ENCODE measurements around the gene GOLM1. TPM values are rescaled to one million over a fixed set of nuclear protein-coding genes. Genes with fewer than 3 reads are reported as not detected.

GOLM1 gene
- total RNA-seq, 1 donor from 2014 or later = 55.0 TPM

DNA sequence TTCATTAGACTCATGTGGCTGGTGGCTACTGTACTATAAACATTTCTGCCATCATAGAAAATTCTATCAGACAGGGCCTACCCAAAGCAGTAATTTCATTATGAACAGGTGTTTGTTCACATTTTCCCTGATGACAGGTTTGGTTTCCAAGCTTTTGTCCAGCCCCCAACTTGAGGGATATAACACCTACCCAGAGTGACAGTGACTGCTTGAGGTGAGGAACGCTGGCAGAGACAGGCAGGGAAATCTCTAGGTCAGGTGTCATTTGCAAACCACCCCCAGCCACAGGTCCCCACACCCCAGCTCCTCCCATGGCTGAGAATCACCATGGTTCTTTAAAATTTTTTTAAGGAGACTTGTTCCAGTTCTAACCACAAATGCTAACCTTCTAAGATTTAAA is 25.5 kb downstream of the GOLM1 start:
- Mint-ChIP-seq H3K27me3 (ENCODE audit: low read depth) (no peaks in the 10 kb centered on the region), H3K9me3 (ENCODE audit: low read depth) (no peaks in the 10 kb centered on the region), H3K4me1 (ENCODE audit: low read depth) (peaks cover 36% of the 10 kb centered on the region), H3K27ac (ENCODE audit: unreplicated experiment) (no peak overlapping the region), H3K36me3 (ENCODE audit: low read depth) (peaks cover 12% of the 10 kb centered on the region), H3K4me3 (ENCODE audit: unreplicated experiment) (no peak overlapping the region)
- no peak for DNase-seq (ENCODE audit: low spot score)
- TF ChIP-seq, protein P1, sequence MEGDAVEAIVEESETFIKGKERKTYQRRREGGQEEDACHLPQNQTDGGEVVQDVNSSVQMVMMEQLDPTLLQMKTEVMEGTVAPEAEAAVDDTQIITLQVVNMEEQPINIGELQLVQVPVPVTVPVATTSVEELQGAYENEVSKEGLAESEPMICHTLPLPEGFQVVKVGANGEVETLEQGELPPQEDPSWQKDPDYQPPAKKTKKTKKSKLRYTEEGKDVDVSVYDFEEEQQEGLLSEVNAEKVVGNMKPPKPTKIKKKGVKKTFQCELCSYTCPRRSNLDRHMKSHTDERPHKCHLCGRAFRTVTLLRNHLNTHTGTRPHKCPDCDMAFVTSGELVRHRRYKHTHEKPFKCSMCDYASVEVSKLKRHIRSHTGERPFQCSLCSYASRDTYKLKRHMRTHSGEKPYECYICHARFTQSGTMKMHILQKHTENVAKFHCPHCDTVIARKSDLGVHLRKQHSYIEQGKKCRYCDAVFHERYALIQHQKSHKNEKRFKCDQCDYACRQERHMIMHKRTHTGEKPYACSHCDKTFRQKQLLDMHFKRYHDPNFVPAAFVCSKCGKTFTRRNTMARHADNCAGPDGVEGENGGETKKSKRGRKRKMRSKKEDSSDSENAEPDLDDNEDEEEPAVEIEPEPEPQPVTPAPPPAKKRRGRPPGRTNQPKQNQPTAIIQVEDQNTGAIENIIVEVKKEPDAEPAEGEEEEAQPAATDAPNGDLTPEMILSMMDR (IDR thresholded peaks at IDR 0.05) = no peak

DNA sequence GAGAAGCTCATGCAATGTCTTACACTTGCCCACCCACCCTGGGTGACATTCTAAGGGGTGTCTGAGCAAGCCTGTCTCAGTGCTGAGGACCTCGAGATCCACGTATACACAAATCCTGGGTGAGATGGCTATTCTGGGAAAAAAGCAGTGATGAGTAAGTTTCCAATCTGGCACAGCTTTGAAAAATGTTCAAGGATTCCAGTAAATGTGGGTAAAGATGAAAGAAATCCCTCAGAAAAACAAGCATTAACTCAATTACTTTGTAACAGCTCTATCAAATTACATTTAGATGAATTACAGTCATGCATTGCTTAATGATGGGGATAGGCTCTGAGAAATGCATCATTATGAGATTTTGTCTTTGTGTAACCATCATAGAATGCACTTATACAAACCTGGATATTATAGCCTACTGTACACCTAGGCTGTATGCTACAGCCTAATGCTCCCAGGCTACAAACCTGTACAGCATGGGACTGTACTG is 26.9 kb downstream of the GOLM1 start:
- Mint-ChIP-seq H3K36me3 (ENCODE audit: low read depth) (peaks cover 6% of the 10 kb centered on the region), H3K4me3 (ENCODE audit: unreplicated experiment) (no peak overlapping the region), H3K27ac (ENCODE audit: unreplicated experiment) (peak overlapping the region; percentile 83), H3K9me3 (ENCODE audit: low read depth) (no peaks in the 10 kb centered on the region), H3K27me3 (ENCODE audit: low read depth) (no peaks in the 10 kb centered on the region), H3K4me1 (ENCODE audit: low read depth) (peaks cover 36% of the 10 kb centered on the region)
- TF ChIP-seq, protein P1 (IDR thresholded peaks at IDR 0.05) = no peak
- DNase-seq (ENCODE audit: low spot score) = no peak

DNA sequence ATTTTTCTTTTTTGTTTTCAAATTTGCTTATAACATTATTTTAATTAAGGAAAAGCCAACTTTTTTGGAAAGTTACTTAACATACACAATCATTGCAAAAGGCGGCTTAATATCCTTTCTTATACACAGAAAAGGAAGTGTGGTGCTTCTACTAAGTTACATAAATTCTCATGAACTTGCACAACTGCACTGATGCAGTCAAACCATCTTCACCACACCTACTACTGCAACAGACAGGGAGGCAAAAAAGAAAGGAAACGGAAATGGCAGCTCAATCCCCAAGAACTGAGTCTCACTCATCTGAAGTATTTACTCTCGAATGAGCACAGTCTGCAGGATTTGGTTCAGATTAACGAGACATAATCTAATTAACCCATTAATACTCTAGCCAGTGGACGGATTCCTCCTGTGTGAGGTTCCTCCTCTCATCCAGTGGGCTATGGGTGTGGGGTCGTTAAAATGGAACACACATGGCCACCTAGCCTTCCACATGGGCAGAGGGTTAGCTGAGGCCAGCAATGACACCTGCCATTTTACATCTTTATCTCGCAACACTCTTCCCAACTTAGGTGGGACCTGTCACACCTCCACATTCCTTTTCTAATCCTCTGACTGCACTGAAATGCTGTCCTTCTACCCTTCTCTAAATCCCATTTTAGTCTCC is 30.0 kb downstream of the GOLM1 start:
- TF ChIP-seq, protein P1 (IDR thresholded peaks at IDR 0.05) = no peak
- Mint-ChIP-seq H3K27me3 (ENCODE audit: low read depth) (no peaks in the 10 kb centered on the region), H3K27ac (ENCODE audit: unreplicated experiment) (no peak overlapping the region), H3K4me3 (ENCODE audit: unreplicated experiment) (no peak overlapping the region), H3K4me1 (ENCODE audit: low read depth) (peaks cover 22% of the 10 kb centered on the region), H3K9me3 (ENCODE audit: low read depth) (no peaks in the 10 kb centered on the region), H3K36me3 (ENCODE audit: low read depth) (peaks cover 2% of the 10 kb centered on the region)
- no peak for DNase-seq (ENCODE audit: low spot score)

DNA sequence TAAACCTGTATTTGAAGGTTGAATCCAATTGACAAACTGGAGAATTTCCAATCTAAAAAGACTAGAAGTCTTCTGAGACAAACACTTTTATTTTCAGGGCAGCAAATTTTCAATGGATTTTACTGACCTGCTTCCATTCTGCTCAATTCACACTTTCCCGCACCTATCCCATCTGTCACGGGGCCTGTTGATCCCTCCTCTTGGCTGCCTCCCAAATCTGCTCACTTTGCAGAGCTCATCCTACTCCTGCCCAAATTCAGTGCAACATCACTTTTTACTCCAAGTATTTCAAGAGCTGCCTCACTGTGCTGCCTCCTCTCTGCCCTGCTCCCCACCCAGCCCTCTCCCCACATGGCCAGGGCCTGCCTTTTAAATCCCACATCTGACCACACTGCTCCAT is 35.1 kb downstream of the GOLM1 start:
- Mint-ChIP-seq H3K4me3 (ENCODE audit: unreplicated experiment) (no peak overlapping the region), H3K27me3 (ENCODE audit: low read depth) (no peaks in the 10 kb centered on the region), H3K4me1 (ENCODE audit: low read depth) (peaks cover 4% of the 10 kb centered on the region), H3K27ac (ENCODE audit: unreplicated experiment) (no peak overlapping the region), H3K36me3 (ENCODE audit: low read depth) (peaks cover 2% of the 10 kb centered on the region), H3K9me3 (ENCODE audit: low read depth) (no peaks in the 10 kb centered on the region)
- TF ChIP-seq, protein P1 (IDR thresholded peaks at IDR 0.05) = no peak
- DNase-seq (ENCODE audit: low spot score) = no peak

DNA sequence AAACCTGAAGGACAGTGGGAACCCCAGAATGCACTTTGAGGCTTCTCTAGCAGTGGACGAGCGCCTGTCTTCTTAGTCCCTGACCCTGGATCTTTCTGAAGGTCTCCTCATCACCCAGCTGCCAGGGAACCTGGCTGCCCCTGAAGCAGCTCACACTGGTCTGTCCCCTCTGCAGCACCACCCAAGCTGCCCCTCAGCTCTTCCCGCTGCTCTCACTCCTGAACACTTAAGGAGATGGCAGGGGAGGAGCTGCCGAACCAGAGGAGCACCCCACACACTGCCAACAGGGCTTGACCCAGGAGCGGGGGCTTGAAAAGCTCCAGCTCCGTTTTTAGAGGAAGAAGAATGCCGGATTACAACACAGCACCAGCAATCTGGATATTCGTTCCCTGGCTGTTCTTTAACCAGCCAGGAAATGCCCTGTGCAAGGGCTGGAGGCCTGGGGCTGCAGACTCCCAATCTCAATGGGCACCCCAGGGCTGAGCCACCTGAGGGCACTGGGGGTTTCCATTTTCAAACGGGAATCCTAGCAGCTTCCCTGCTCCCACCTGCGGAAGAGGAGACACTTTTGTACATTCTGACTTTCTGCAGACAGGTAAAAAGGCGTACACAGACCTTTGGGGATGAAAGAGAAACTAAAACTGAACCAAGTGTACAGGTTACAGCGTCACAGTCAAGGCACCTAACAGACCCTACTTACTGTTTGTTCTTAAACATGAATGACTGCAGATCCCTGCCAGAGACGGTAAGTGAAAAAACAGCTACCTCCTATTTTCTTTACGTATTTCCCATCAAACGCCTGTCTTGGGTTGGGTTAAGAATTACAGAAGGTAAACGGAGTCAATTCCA is 36.3 kb downstream of the GOLM1 start:
- DNase-seq (ENCODE audit: low spot score) = no peak
- Mint-ChIP-seq H3K9me3 (ENCODE audit: low read depth) (no peaks in the 10 kb centered on the region), H3K4me3 (ENCODE audit: unreplicated experiment) (no peak overlapping the region), H3K27me3 (ENCODE audit: low read depth) (no peaks in the 10 kb centered on the region), H3K27ac (ENCODE audit: unreplicated experiment) (no peak overlapping the region), H3K4me1 (ENCODE audit: low read depth) (peaks cover 4% of the 10 kb centered on the region), H3K36me3 (ENCODE audit: low read depth) (peaks cover 2% of the 10 kb centered on the region)
- TF ChIP-seq, protein P1 (IDR thresholded peaks at IDR 0.05) = no peak
